Activated gamma-delta T cell (primary cell): ENCODE measurements around the gene CNPY3.

Experiments
- DNase-seq: peaks from one replicate; lab custom pipeline; 2025; lab: John Stamatoyannopoulos, UW

The CNPY3 gene

GRCh38 chr6:42981836-42982235 is 52.6 kb downstream of the CNPY3 start:
- DNase-seq: no peak

GRCh38 chr6:42984001-42984923 is 55.0 kb downstream of the CNPY3 start, which contains the start of gene PPP2R5D:
Gene PPP2R5D, plus strand, starts transcription at chr6:42984570. Its CDS starts 108 bp downstream, at chr6:42984678.
- DNase-seq: peak; percentile 66

GRCh38 chr6:42984924-42985475 is 55.7 kb downstream of the CNPY3 start:
- DNase-seq: no peak

- no peak for DNase-seq
These were observed 58.5 kb downstream of the CNPY3 start for GRCh38 chr6:42987533-42988451.

GRCh38 chr6:42988486-42989020 is 59.3 kb downstream of the CNPY3 start:
- DNase-seq: no peak
